Measurements from ENCODE around the gene RHBDL3.

DNA sequence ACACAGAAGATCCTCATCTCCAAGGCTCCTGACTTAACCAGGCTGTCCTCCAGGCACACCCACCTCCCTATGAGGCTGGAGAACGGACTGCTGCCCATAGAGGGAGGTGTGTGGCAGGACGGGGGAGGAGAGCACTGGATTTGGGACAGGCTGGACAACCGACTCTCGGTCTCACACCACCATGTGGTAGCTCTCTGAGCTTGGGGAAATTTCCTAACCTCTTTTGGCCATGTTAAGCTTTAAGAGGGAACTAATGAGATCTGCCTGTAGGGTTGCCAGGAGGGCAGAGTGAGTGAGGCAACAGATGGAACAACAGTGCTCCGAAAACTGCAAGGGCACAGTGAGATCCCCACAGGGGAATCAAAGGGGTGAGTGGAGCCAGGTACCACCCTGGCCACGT is 32.7 kb downstream of the RHBDL3 start:
- no peak for TF ChIP-seq POLR2A (IDR thresholded peaks at IDR 0.05)
- TF ChIP-seq, protein P1, sequence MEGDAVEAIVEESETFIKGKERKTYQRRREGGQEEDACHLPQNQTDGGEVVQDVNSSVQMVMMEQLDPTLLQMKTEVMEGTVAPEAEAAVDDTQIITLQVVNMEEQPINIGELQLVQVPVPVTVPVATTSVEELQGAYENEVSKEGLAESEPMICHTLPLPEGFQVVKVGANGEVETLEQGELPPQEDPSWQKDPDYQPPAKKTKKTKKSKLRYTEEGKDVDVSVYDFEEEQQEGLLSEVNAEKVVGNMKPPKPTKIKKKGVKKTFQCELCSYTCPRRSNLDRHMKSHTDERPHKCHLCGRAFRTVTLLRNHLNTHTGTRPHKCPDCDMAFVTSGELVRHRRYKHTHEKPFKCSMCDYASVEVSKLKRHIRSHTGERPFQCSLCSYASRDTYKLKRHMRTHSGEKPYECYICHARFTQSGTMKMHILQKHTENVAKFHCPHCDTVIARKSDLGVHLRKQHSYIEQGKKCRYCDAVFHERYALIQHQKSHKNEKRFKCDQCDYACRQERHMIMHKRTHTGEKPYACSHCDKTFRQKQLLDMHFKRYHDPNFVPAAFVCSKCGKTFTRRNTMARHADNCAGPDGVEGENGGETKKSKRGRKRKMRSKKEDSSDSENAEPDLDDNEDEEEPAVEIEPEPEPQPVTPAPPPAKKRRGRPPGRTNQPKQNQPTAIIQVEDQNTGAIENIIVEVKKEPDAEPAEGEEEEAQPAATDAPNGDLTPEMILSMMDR (IDR thresholded peaks at IDR 0.05), result no peak

All from right lobe of liver (tissue), 4 donors.